HuH-7 (cell line): ENCODE results near the gene MOGAT2.
"Not testable (repeated sequence)": the region's sequence is repeated elsewhere in the genome, so short reads cannot be mapped to it uniquely, and the experiment has no call there.

Source experiments
- DNase-seq: peaks from one replicate; pipeline ENCODE4 v3.0.0; 2011; ENCODE audit warnings: low spot score

MOGAT2 gene

DNA sequence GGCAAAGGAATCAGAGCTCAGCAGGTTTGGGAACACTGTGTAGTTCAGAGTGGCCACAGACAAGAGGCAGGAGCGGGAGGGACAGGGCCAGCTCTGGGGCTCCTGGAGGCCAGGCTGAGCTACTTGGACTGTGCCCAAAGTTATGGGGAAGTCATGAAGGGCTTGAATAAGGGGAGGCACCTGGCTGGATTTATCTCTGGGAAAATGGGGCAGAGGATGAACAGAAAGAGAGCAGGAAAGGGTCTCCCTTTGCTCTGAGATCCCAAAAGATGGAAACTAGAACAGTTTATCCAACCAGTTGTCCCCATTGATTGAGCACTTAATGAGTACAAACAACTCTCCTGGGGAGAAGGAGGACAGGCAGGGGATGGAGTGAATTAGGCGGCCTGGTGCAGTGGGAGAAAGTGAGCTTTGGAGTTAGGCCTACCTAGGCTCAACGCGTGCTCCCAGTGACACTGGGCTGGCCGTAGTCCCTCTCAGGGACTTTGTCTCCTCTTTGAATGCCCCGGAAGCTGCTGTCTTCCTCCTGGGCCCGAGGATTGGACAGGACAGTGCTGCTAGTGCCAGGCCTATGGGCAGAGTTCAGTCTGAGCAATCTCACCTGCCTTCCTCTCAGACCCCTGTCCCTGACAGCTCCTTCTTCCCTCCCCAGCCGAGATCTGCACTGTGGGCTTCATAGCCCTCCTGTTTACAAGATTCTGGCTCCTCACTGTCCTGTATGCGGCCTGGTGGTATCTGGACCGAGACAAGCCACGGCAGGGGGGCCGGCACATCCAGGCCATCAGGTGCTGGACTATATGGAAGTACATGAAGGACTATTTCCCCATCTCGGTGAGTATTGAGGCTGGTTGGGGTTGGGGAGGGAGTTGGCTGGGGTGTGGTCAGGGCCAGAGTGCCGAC lies 2.0 kb downstream of the MOGAT2 start:
- DNase-seq, result no peak

DNA sequence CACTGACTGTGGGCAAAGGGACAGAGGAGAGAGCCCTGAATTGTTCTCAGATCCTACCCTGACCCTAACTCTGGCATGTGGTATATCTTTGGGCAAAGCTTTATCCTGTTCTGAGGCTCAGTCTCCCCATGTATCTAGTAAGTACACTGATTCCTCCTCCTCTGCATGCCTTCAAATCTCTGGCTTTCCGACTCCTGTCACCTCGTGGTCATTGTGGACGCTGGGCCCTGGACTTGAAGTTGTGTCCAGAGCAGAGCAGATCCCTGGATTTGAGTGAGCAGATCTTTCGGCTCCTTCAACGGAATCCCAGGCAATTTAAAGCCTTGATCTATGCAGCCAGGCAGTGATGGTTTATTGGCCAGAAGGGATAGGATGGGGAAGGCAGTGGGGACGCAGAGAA lies 3.0 kb downstream of the MOGAT2 start:
- DNase-seq, result no peak

DNA sequence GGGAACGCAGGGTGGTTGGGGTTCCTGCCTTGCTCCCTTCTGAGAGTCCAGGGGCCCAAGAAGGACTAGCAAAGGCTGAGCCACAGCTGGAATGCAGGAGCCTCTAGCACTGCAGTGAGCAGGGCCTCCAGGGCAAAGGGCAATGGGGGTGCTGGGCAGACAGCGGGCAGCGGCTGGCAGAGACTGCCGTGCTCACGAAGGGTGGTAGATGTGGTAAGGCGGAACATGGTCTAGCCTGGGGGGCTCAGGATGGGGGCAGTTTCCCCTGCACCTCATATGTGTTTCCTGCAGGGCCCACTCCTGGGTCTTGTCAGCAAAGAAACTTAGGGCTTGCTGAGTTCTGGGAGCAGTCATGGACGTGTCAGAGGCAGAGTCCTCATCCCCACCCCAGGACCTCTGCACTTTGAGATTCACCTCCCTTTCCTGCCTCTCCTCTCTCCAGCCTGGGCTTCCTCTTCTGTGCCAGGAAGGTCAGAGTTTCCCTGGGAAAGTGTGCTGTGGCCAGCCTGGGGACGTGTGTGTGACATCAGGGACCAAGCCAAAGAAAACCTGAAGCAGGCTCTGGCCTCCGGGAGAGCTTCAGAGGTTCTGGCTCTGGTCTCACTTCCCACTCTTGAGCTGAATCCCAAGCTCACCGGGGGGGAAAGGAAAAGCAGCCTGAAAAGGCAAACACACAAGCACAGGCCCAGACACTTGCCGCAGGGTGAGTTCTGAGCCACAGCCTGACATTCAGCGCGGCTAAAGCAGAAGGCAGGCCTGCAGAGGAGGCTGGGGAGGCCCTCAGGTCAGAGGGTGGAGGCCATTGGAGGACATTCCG lies 4.4 kb downstream of the MOGAT2 start:
- no peak for DNase-seq

DNA sequence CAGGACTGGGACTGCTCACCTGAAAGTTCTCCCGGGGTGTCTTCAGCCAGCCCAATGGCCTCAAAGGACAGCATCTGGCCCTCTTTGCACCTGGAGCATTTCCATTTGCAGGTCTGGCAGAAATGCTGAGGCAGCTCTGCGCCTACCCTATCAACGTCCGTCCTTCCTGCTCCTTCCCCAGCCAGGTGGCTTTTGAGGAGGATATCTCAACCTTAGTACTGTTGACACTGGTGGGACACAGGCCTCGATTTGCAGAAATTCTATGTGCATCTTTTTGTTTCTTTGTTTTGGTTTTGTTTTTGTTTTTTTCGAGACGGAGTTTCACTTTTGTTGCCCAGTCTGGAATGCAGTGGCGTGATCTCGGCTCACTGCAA lies 5.0 kb downstream of the MOGAT2 start:
- DNase-seq, result no peak

DNA sequence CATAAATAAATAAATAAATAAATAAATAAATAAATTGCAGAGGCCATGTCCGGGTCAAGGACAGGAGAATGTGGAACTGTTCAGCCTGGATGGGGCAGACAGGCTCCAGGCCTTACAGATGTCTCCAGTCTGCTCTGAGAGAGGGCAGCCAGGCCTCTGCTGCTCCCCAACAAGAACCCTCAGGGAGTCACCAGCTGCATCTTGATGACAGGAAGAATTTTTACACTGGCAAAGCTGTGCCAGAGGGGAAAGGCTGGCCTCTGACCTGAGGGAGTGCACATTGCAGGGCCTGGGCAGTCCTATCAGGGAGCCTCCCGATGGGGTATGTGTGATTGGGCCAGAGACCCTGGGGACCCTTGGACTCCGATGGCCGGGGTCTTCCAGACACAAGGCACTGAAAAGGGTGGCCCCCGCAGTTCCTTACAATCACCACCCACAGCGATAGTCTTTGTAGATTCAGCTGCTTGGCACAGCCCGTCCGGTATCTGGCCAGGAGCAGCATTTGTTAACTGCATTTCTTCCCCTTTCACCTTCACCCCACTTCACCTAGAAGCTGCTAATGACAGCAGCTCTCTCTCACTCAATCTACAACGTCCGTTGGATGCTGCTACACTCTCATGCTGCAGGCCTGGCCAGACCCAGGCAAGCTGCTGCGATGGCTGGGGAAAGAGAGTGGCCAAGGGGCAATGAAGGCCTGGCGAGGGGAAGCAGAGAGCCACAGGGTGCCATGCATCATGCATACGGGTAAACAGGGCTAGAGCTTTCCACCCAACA lies 8.1 kb downstream of the MOGAT2 start:
- DNase-seq, result no peak

DNA sequence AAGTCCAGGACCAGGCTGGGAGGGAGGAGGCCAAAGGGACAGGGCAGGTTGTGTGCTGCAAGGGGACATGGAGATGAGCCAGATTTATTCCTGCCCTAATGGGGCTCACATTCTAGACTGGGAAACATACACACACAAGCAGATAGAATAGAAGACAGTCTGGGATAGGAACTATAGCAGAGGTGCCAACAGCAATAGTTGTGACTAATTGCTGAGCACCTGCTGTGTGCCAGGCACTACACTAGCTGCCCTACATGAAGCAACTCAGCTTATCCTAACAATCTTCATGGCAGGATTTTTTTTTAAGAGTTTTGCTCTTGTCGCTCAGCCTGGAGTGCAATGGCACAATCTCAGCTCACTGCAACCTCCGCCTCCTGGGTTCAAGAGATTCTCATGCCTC lies 11.4 kb downstream of the MOGAT2 start:
- DNase-seq, result no peak

DNA sequence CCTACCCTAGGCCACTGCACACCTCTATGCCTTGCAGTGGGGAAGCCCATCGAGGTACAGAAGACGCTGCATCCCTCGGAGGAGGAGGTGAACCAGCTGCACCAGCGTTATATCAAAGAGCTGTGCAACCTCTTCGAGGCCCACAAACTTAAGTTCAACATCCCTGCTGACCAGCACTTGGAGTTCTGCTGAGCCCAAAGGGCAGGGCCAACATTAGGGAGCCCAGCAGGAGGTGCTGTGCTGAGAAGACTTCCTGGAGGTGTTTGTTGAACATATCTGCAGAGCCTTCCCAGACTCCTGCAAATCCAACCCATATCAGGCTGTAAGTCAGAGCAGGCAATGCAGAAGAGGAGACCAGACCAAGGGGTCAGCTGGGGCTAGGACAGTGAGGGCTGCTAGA lies 13.5 kb downstream of the MOGAT2 start:
- no peak for DNase-seq

DNA sequence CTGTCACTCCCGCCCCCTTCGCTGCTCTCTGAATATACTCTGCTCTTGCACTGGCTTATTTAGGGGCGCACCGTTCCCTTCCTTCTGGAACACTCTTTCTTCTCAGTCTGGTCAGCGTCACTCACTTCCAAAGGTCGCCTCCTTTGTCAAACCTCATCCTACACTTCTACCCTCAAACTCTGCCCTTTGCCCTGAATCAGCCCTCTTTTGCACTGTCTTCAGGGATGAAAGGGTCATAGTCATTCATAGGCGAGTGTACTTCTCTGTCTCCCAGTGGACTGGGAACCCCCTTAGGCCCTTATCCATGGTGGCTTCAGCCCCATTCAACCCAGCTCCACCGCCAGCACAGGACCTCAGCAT lies 15.4 kb downstream of the MOGAT2 start:
- no peak for DNase-seq

DNA sequence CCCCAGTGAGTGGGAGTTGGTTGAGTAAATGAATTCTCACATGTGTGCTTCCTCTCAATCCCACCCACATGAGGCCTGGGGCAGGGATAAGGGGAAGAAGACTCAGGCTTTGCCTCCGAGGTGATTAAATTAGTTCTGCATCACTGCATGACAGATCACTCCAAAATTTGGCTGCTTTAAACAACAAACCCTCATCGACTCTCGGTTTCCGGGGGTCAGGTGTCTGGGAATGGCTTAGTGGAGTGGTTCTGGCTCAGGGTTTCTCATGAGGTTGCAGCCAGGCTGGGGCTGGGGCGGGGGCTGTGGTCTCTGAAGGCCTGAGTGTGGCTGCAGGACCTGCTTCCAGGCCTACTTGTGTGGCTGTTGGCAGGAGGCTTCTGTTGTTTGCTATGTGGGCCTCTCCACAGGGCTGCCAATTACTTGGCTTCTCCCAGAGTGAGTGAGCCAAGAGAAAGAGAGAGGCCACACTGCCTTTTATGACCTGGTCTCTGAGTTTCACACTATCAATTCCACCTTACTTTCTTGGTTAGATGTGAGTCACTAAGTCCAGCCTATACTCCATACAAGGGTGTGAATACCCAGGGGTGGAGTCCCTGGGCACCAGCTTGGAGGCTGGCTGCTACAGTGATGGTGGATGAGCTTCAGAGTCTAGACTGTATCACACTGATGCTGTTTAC lies 15.9 kb downstream of the MOGAT2 start:
- DNase-seq, result no peak

DNA sequence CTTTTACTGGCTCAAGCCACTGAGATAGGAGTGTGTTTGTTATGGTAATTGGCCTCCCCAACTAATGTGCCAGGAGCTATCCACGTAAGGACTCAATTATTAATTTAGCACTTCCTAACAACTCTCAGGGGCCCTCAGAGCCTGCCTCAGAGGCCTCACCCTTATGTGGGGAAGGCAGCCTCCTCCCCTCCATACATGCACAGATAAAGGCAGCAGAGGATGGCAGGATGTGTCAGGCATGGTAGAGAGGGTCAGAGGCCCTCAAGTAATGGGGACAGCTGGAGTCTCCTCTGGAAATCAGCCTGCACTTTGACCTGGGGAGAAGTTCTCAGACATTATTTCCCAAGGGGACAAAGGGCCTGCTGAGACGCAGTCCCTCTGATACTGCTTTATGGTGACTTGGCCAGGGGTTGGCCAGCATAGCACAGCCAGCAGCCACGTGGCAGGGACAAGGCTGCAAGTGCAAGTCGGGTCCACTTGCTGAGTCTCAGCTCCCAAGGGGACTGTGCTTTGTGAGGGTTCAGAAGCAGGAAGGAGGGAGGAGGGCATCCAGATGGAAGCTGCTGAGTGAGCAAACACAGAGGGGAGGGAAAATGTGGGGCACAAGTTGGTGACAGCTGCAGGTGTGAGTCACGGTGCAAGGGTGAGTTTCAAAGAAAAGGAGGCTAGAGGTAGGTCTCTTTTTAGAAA lies 17.0 kb downstream of the MOGAT2 start:
- no peak for DNase-seq

DNA sequence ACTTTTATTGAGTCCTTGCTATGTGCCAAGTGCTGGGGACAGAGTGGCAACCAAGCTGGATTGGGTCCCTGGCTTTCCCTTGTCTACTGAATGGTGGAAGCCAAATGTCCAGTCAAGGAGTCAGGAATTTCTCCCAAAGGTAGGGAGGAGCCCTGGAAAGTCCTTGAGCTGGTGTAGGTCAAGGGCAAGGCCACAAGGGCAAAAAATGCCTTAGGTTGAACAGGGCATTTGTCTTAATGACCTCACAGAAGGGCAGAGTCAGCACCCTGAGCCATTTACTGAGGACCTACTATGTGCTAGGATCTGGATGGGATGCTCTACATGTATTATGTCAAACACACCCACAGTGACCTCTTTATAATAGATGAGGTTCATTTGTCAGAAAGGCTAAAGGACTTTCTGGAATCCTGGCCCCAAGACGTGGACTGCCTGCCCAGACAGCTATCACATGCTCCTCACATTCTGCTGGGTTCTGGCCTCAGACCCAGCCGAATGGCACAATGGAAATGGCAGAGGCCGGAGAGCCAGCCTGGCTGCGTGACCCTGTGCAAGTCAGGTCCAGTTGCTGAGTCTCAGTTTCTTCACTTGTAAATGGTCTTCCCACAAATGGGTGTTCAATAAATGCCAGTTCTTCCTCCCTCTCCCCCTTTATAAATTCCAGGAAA lies 17.7 kb downstream of the MOGAT2 start:
- DNase-seq, result no peak

DNA sequence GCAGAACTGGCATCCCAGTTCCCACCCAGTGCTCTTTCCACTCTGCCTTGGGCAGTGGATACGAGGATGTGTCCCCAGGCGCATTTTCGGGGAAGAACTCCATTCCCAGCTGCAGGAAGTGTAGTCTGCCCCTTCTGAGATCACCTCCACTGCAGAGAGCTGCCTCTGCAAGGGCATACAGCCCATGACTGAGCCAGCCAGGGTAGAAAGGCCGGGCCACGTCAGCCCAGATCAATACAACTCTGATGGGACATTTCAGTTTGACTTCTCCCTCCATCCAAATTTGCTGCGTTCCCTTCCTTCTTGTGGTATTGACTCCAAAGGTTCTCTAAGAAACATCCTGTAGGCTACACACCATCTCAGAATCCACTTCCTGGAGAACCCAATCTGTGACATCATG lies 19.7 kb downstream of the MOGAT2 start:
- DNase-seq, result no peak

DNA sequence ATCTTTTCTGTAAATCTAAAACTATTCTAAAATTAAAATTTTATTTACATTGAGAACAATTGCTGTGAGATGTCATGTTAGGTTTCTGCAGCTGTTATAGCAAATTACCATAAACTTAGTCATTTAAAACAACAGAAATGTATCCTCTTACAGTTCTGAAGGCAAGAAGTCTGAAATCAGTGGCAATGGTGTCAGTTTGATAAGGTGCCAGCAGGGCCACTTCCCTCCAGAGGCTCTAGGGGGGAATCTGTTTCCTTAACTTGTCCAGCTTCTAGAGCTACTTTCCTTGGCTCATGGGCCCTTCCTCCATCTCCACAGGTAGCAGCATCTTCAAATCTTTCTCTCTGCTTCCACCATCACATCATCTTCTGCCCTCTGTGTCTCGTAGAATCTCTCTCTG lies 23.0 kb downstream of the MOGAT2 start:
- no peak for DNase-seq

DNA sequence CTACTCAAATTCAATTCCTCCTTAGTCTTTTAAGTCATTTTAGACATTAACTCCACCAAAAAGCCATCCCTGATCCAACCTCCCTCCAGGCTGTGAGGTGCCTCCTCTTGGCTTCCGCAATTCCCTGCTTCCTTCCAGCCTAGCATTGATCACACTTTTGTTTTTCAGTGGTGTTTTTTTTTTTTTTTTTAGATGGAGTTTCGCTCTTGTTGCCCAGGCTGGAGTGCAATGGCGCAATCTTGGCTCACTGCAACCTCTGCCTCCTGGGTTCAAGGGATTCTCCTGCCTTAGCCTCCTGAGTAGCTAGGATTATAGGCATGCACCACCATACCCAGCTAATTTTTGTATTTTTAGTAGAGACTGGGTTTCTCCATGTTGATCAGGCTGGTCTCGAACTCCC lies 25.5 kb downstream of the MOGAT2 start:
- not testable (repeated sequence) for DNase-seq

DNA sequence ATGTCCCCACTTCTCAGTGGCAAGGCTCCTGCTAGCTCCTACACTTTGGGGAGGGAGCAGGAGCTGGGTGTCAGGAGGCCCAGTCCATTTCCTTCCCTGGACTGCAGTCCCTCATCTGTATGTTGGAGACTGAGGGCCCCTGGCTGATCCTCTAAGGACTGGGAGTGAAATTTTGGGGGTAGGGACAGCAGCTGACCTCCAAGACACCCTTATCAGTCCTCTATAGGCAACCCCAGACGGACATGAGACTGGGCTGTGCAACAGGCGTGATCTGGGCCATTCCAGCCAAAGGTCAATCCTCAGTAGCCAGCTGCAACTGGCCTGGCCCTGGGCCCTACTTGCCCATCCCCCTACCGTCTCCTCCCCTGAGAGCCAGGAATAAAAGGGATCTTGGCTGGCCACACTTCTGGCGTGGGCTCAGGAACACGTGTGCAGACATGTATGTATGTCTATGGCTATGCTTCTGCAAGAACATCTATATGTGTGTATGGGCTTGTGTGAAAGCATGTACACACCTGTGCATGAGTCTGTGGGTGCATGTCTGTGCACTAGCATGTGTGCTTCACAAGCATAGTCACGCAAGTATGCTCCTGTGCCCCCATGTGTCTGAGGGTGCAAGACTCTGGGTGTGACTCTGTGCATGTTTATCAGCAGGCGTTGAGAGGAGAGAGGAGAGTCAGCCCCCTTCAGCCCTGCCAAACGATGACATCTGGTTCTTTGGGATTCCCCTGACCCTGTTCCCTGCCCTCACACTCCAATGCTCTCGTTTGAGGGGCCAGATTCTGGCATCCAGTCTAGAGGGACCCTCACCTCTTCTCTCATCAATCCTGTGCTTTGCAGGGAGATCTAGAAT lies 26.3 kb downstream of the MOGAT2 start:
- DNase-seq, result no peak

DNA sequence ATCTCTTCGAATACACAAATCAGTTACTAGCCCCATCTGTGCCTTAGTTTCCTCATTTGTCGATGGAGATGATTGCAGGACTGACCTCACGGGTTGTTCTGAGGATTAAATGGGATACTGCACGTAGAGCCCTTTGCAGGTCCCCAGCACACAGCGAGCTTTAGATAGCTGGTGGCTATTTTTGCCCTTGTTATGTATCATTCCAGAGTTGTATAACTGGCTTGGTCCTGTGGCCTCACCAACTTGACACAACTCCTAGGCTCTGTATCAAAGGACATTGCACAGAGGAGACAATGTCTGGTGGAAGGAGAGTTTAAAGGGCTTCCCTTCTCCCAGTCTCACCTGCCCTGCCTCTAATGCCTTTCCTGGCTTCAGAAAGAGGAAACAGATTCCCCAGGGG lies 28.2 kb downstream of the MOGAT2 start:
- DNase-seq, result no peak

DNA sequence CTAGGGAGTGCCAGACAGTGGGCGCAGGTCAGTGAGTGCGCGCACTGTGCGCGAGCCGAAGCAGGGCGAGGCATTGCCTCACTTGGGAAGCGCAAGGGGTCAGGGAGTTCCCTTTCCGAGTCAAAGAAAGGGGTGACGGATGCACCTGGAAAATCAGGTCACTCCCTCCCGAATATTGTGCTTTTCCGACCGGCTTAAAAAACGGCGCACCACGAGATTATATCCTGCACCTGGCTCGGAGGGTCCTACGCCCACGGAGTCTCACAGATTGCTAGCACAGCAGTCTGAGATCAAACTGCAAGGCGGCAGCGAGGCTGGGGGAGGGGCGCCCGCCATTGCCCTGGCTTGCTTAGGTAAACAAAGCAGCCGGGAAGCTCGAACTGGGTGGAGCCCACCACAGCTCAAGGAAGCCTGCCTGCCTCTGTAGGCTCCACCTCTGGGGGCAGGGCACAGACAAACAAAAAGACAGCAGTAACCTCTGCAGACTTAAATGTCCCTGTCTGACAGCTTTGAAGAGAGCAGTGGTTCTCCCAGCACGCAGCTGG lies 31.2 kb downstream of the MOGAT2 start:
- not testable (repeated sequence) for DNase-seq

DNA sequence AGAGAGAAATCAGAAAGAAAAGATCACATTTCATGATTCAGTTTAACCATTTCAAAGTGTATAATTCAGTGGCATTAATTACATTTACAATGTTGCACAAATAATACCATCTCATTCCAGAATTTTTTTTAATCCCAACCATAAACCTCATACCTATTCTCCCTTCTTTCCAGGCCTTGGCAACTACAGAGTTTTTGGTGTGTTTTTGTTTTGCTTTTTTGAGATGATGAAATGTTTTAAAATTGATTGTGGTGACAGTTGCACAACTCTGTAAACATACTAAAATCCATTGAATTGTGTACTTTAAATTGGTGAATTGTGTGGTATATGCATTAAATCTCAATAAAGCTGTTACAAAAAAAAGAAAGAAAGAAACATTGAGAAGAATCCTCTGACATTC lies 37.3 kb downstream of the MOGAT2 start:
- DNase-seq, result not testable (repeated sequence)

DNA sequence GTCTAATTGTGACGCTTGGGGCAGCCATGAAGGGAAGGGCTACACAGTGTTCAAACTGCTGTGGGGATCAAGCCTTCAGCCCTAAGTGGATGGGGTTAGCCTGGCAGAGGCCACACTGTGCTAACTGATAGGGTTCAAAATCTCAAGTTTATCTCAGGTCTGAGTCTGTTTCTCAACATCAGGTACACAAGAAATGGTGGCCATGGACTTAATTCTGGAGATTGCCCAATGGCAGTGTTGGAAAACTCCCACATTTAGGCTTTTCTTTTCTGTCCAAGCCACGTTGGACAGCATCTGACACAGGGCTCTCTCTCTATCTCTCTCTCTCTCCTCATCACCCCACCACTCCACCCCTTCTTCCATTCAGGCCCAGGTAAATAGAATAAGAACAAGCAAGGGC lies 40.0 kb downstream of the MOGAT2 start:
- DNase-seq, result no peak

DNA sequence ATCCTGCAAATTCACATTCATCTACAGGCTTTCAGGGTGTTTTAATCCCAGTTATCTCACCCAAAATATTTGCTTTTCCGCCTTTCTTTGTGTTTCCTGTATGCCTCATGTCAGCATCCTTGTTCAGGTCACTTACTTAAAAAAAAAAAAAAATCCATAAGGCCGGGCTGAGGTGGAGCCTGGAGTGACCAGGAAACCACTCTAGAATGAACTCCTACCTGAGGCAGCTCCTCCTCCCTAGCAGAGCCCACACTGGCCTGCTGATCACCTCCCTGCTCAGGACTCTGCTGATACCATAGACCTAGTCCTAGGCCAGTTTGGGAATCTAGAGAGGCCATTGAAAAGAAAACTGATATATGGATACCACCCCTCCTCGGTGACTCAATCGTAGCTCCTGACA lies 42.2 kb downstream of the MOGAT2 start:
- no peak for DNase-seq
